Measurements from ENCODE around the gene CTNNBL1.

The CTNNBL1 gene

GRCh38 chr20:37821696-37822095, 127.9 kb downstream of the CTNNBL1 start:
- DNase-seq (ENCODE audit: low spot score) = peak; percentile 24

GRCh38 chr20:37822141-37822601, 128.3 kb downstream of the CTNNBL1 start:
- peak; percentile 82 for DNase-seq (ENCODE audit: low spot score)

- DNase-seq (ENCODE audit: low spot score) = no peak
These were observed 129.6 kb downstream of the CTNNBL1 start for GRCh38 chr20:37823296-37823980.

GRCh38 chr20:37827605-37828004, 133.8 kb downstream of the CTNNBL1 start:
- no peak for DNase-seq (ENCODE audit: low spot score)

- DNase-seq (ENCODE audit: low spot score) = no peak
These were observed 134.9 kb downstream of the CTNNBL1 start for GRCh38 chr20:37828684-37829083.

GRCh38 chr20:37829128-37829527, 135.3 kb downstream of the CTNNBL1 start:
- DNase-seq (ENCODE audit: low spot score) = no peak

- DNase-seq (ENCODE audit: low spot score) = no peak
These were observed 139.5 kb downstream of the CTNNBL1 start for GRCh38 chr20:37833221-37833896.

GRCh38 chr20:37836926-37837325, 143.1 kb downstream of the CTNNBL1 start:
- DNase-seq (ENCODE audit: low spot score) = no peak

- no peak for DNase-seq (ENCODE audit: low spot score)
These were observed 144.1 kb downstream of the CTNNBL1 start for GRCh38 chr20:37837924-37838323.

- no peak for DNase-seq (ENCODE audit: low spot score)
These were observed 145.1 kb downstream of the CTNNBL1 start for GRCh38 chr20:37838769-37839431.

- no peak for DNase-seq (ENCODE audit: low spot score)
These were observed 145.6 kb downstream of the CTNNBL1 start for GRCh38 chr20:37839432-37839827.

- DNase-seq (ENCODE audit: low spot score) = no peak
These were observed 146.1 kb downstream of the CTNNBL1 start for GRCh38 chr20:37839955-37840354.

GRCh38 chr20:37841389-37841788, 147.6 kb downstream of the CTNNBL1 start:
- no peak for DNase-seq (ENCODE audit: low spot score)

- DNase-seq (ENCODE audit: low spot score) = no peak
These were observed 148.1 kb downstream of the CTNNBL1 start for GRCh38 chr20:37841971-37842370.

- no peak for DNase-seq (ENCODE audit: low spot score)
These were observed 151.4 kb downstream of the CTNNBL1 start for GRCh38 chr20:37845241-37845681.

- no peak for DNase-seq (ENCODE audit: low spot score)
These were observed 152.0 kb downstream of the CTNNBL1 start for GRCh38 chr20:37845878-37846277.

GRCh38 chr20:37846573-37846972, 152.7 kb downstream of the CTNNBL1 start:
- no peak for DNase-seq (ENCODE audit: low spot score)

- DNase-seq (ENCODE audit: low spot score) = no peak
These were observed 154.9 kb downstream of the CTNNBL1 start for GRCh38 chr20:37848706-37849105.

- DNase-seq (ENCODE audit: low spot score) = no peak
These were observed 155.3 kb downstream of the CTNNBL1 start for GRCh38 chr20:37849156-37849555.

- DNase-seq (ENCODE audit: low spot score) = no peak
These were observed 155.7 kb downstream of the CTNNBL1 start for GRCh38 chr20:37849566-37849965.

GRCh38 chr20:37850036-37850592, 156.3 kb downstream of the CTNNBL1 start:
- no peak for DNase-seq (ENCODE audit: low spot score)

- no peak for DNase-seq (ENCODE audit: low spot score)
These were observed 157.0 kb downstream of the CTNNBL1 start for GRCh38 chr20:37850724-37851355.

Measured in AG08396 (cell line).